GM21576 (cell line): Measurements from ENCODE around the gene SOAT2.
"Not testable (repeated sequence)": the region's sequence is repeated elsewhere in the genome, so short reads cannot be mapped to it uniquely, and the experiment has no call there.

ENCODE experiments used
- ATAC-seq: cut with Tn5 transposase; IDR thresholded peaks from one replicate; pipeline ENCODE4 v1.9.1; 2021; ENCODE audit warnings: mild to moderate bottlenecking, moderate library complexity; ENCODE audit not compliant: unreplicated experiment

Gene SOAT2

GRCh38 chr12:53079226-53080117 is 23.8 kb upstream of the SOAT2 start, which contains the start of gene SPRYD3:
Gene SPRYD3, minus strand, starts transcription at chr12:53079390. Its CDS starts 57 bp downstream, at chr12:53079333.
- ATAC-seq, result peak; percentile 99

GRCh38 chr12:53082637-53083175 is 20.6 kb upstream of the SOAT2 start:
- no peak for ATAC-seq

- no peak for ATAC-seq
Observed at GRCh38 chr12:53086361-53086760, 16.9 kb upstream of the SOAT2 start.

- no peak for ATAC-seq
Observed at GRCh38 chr12:53090105-53090504, 13.2 kb upstream of the SOAT2 start.

- no peak for ATAC-seq
Observed at GRCh38 chr12:53090554-53090953, 12.7 kb upstream of the SOAT2 start.

- no peak for ATAC-seq
Observed at GRCh38 chr12:53091756-53092155, 11.5 kb upstream of the SOAT2 start.

- ATAC-seq, result no peak
Observed at GRCh38 chr12:53093777-53094393, 9.4 kb upstream of the SOAT2 start.

GRCh38 chr12:53094394-53094787 is 8.9 kb upstream of the SOAT2 start:
- no peak for ATAC-seq

- ATAC-seq, result not testable (repeated sequence)
Observed at GRCh38 chr12:53094796-53095595, 8.3 kb upstream of the SOAT2 start.

GRCh38 chr12:53095596-53095895 is 7.7 kb upstream of the SOAT2 start:
- not testable (repeated sequence) for ATAC-seq

GRCh38 chr12:53096089-53096741 is 7.1 kb upstream of the SOAT2 start:
- no peak for ATAC-seq

- ATAC-seq, result no peak
Observed at GRCh38 chr12:53096759-53097158, 6.5 kb upstream of the SOAT2 start.

- ATAC-seq, result no peak
Observed at GRCh38 chr12:53097207-53097563, 6.1 kb upstream of the SOAT2 start.

GRCh38 chr12:53097564-53098353 is 5.5 kb upstream of the SOAT2 start, which contains the start of gene IGFBP6:
Gene IGFBP6, plus strand, starts transcription at chr12:53097667. Its CDS starts 51 bp downstream, at chr12:53097718.
- no peak for ATAC-seq

GRCh38 chr12:53098354-53098981 is 4.8 kb upstream of the SOAT2 start:
- no peak for ATAC-seq

GRCh38 chr12:53099071-53099882 is 4.0 kb upstream of the SOAT2 start:
- no peak for ATAC-seq

- no peak for ATAC-seq
Observed at GRCh38 chr12:53100466-53101151, 2.7 kb upstream of the SOAT2 start.

- ATAC-seq, result no peak
Observed at GRCh38 chr12:53101266-53101665, 2.0 kb upstream of the SOAT2 start.
